ENCODE measurements around the gene LARGE1.

DNA sequence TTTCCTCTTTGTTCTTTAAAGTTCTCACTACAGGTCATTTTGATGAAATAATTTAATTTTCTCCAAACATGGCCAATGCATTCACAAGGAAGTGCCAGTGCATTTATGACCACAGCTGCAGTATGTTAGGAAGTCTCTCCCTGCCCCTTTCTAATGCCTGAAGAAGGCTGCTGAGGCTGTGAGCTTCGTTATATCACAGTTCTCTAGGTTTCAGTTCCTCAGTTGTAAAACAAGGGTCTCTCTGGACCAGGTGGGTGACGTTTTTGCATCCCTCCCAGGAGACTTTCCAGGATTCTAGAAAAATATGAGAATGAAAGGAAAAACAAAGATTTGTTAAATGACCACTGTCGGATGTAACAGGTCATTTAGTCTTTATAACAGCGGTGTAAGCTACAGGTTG, 171.6 kb downstream of the LARGE1 start:
- TF ChIP-seq CTCF (IDR thresholded peaks at IDR 0.05) (no peak), POLR2A (IDR thresholded peaks at IDR 0.05) (no peak), POLR2AphosphoS5 (IDR thresholded peaks at IDR 0.05; ENCODE audit: insufficient read depth in 1 of 2, low read depth in 1 of 2) (no peak)
